ENCODE measurements around the gene DAD1. TPM values are rescaled to one million over a fixed set of nuclear protein-coding genes. Genes with fewer than 3 reads are reported as not detected.
"Not testable (repeated sequence)": the region's sequence is repeated elsewhere in the genome, so short reads cannot be mapped to it uniquely, and the experiment has no call there.

DAD1 gene
- total and polyA plus RNA-seq, 4 experiments from 2014 or later: 110 to 735 (median 363) TPM

DNA sequence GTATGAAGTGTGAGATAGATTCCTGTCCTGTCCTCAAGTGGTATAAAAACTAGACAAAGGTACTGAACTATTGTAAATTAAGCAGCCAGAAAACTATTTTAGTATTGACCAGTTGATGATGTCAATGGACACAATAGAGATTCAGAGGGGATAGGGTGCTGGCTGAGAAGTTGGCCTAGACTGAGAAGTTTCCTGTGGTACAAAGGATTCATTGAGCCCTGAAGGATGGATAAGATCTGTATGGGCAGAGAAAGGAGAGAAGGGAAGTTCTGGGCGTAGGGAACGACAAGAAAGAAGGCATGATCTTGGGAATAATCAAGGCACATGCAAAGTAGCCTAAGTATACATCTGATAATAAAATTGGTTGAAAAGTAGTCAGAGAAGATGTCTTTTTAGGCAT lies 44.6 kb downstream of the DAD1 start:
- POLR2A ChIA-PET (ENCODE audit: partially characterized antibody): interaction anchor here (1.2 to 18.6 kb wide), 9 partner anchors 11 to 692 kb away, joined by 3 to 1762 read pairs (median 8); no protein-coding TSS in a partner anchor
- peak overlapping the region; percentile 72 for H3K27ac ChIP-seq (ENCODE audit: low read depth, low read length)
- peaks cover 0 to 1% (median 0%) of the 10 kb centered on the region in 8 donors for H3K9me3 Mint-ChIP-seq
- H3K4me1 ChIP-seq (ENCODE audit: insufficient read depth, low read length): peaks cover 99% of the 10 kb centered on the region
- intact Hi-C loops (cut with micrococcal nuclease): no loop called here
- H3K27me3 ChIP-seq (ENCODE audit: insufficient read depth, low read length): no peaks in the 10 kb centered on the region
- peak overlapping the region; percentile 92 to 100 (median 98) for H3K27ac Mint-ChIP-seq
- no peaks in the 10 kb centered on the region for H3K9me3 ChIP-seq (ENCODE audit: control insufficient read depth in 1 of 2, low read length in 2 of 2)
- H3K4me3 Mint-ChIP-seq: peak overlapping the region; percentile 69 to 91 (median 82)
- no peak for DNase-seq
- H3K27me3 Mint-ChIP-seq: no peaks in the 10 kb centered on the region
- H3K36me3 ChIP-seq (ENCODE audit: insufficient read depth, low read length): peaks cover 88% of the 10 kb centered on the region
- CTCF ChIA-PET (ENCODE audit: partially characterized antibody): interaction anchor here (0.9 to 5.5 kb wide), 5 partner anchors 12 to 693 kb away, joined by 3 to 48 read pairs (median 11); no protein-coding TSS in a partner anchor
- peaks cover 95 to 96% of the 10 kb centered on the region in 2 donors for H3K36me3 Mint-ChIP-seq
- H3K4me3 ChIP-seq (ENCODE audit: low read length in 2 of 2): peak overlapping the region; percentile 34 to 43
- peaks cover 88 to 100% (median 95%) of the 10 kb centered on the region in 4 donors for H3K4me1 Mint-ChIP-seq

DNA sequence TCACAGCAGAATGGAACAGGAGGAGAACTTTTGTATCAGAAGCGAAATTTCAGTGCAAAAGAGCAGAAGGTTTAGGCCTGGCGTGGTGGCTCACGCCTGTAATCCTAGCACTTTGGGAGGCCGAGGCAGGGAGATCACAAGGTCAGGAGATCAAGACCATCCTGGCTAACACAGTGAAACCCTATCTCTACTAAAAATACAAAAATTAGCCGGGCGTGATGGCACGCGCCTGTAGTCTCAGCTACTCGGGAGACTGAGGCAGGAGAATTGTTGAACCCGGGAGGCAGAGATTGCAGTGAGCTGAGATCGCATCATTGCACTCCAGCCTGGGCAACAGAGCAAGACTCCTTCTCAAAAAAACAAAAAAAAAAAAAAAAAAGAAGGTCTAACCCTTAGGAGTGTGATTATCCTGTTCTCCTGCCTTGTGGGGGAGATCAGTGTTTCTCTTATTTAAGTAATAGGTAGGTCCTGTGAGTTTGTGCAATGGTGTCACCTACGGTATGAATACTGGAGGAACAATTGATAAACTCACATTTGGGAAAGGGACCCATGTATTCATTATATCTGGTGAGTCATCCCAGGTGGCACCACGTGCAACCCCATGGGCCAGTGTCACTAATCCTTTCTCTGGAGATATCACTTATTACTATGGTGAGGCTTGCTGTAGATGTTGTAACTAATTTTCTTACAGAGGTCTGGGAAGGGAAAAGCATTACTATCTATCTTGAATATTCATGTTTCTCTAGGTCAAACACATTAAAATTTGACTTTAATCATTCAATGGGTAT lies 45.3 kb downstream of the DAD1 start:
- Histone ChIP-seq H3K4me1 (ENCODE audit: insufficient read depth, low read length) (peaks cover 99% of the 10 kb centered on the region), H3K4me3 (ENCODE audit: low read length in 2 of 2) (peak overlapping the region; percentile 34 to 43), H3K36me3 (ENCODE audit: insufficient read depth, low read length) (peaks cover 88% of the 10 kb centered on the region), H3K27ac (ENCODE audit: low read depth, low read length) (peak overlapping the region; percentile 72)
- H3K27me3 ChIP-seq (ENCODE audit: insufficient read depth, low read length); H3K27me3 Mint-ChIP-seq; H3K9me3 ChIP-seq (ENCODE audit: control insufficient read depth in 1 of 2, low read length in 2 of 2); intact Hi-C loops (cut with micrococcal nuclease); H3K9me3 Mint-ChIP-seq: not testable (repeated sequence)
- DNase-seq: peak in 1 of 5 donors; percentile 56
- ChIA-PET POLR2A (ENCODE audit: partially characterized antibody) (interaction anchor here (0.6 to 20.6 kb wide), 8 partner anchors 7 to 742 kb away, joined by 3 to 1762 read pairs (median 128); partner anchors contain the start of gene DAD1), CTCF (ENCODE audit: partially characterized antibody) (interaction anchor here (3.1 kb wide), 1 partner anchor 27 kb away, joined by 17 read pairs; no protein-coding TSS in a partner anchor)
- H3K27ac Mint-ChIP-seq: peak overlapping the region; percentile 92 to 100 (median 98)
- H3K4me1 Mint-ChIP-seq: peaks cover 88 to 100% (median 95%) of the 10 kb centered on the region in 4 donors
- peak overlapping the region; percentile 69 to 91 (median 82) for H3K4me3 Mint-ChIP-seq
- peaks cover 95 to 96% of the 10 kb centered on the region in 2 donors for H3K36me3 Mint-ChIP-seq

DNA sequence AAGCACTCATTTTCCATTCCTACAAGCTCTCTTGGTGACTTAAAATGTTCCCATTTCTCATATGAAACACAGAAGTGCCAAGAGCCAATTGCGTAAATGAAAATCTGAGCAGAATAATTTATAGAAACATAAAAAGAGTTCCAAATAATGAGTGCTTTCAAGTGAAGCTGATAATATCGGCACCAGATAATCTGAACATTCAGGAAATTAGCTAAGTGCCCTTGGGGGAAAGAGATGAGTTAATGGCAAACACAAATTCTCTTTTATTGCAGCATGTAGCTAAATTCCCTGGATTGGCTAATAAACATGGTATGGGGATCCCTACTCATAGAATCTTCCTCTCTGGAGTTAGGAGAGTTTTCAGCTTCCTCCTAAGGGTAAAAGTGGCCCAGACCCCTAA lies 46.7 kb downstream of the DAD1 start:
- intact Hi-C loops (cut with micrococcal nuclease): no loop called here
- H3K27me3 ChIP-seq (ENCODE audit: insufficient read depth, low read length): no peaks in the 10 kb centered on the region
- H3K4me1 ChIP-seq (ENCODE audit: insufficient read depth, low read length): peaks cover 100% of the 10 kb centered on the region
- POLR2A ChIA-PET (ENCODE audit: partially characterized antibody): interaction anchor here (0.7 to 20.6 kb wide), 28 partner anchors 8 to 899 kb away, joined by 3 to 1762 read pairs (median 6); partner anchors contain the start of genes DAD1 and OXA1L
- H3K4me3 ChIP-seq (ENCODE audit: low read length in 2 of 2): peak overlapping the region; percentile 37 to 46
- H3K4me3 Mint-ChIP-seq: peak overlapping the region; percentile 69 to 91 (median 85)
- DNase-seq: no peak
- H3K9me3 Mint-ChIP-seq: peaks cover 0 to 1% (median 0%) of the 10 kb centered on the region in 8 donors
- no peaks in the 10 kb centered on the region for H3K27me3 Mint-ChIP-seq
- H3K4me1 Mint-ChIP-seq: peaks cover 88 to 100% (median 96%) of the 10 kb centered on the region in 4 donors
- CTCF ChIA-PET (ENCODE audit: partially characterized antibody): interaction anchor here (0.7 to 7.0 kb wide), 17 partner anchors 8 to 819 kb away, joined by 3 to 81 read pairs (median 5); no protein-coding TSS in a partner anchor
- H3K27ac ChIP-seq (ENCODE audit: low read depth, low read length): peak overlapping the region; percentile 72
- peaks cover 97 to 98% of the 10 kb centered on the region in 2 donors for H3K36me3 Mint-ChIP-seq
- H3K9me3 ChIP-seq (ENCODE audit: control insufficient read depth in 1 of 2, low read length in 2 of 2): no peaks in the 10 kb centered on the region
- peak overlapping the region; percentile 92 to 100 (median 98) for H3K27ac Mint-ChIP-seq
- peaks cover 92% of the 10 kb centered on the region for H3K36me3 ChIP-seq (ENCODE audit: insufficient read depth, low read length)

DNA sequence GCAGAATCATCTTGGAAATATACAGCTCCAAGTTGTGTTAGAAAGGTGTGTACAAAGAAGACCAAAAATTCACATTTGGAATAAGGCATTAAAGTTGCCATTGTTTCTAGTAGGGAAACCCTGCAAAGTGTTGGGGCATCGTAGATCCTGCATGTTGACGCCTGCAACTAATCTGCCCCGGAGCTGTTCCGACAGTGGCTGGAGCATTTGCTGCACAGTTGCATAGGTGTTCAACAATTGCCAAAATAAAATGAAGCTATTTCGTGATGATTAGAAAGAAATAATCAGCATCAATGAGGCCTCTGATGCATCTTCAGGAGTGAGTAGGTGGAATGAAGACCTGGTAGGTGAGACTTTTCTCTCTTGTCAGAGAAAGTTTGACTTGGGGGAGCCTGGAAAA lies 47.3 kb downstream of the DAD1 start:
- Mint-ChIP-seq H3K27ac (peak overlapping the region; percentile 92 to 100 (median 98)), H3K36me3 (peaks cover 97 to 98% of the 10 kb centered on the region in 2 donors), H3K4me1 (peaks cover 87 to 100% (median 96%) of the 10 kb centered on the region in 4 donors), H3K9me3 (peaks cover 0 to 1% (median 0%) of the 10 kb centered on the region in 8 donors), H3K27me3 (no peaks in the 10 kb centered on the region), H3K4me3 (peak overlapping the region; percentile 69 to 91 (median 85))
- no peaks in the 10 kb centered on the region for H3K27me3 ChIP-seq (ENCODE audit: insufficient read depth, low read length)
- ChIA-PET POLR2A (ENCODE audit: partially characterized antibody) (interaction anchor here (0.7 to 20.6 kb wide), 29 partner anchors 9 to 899 kb away, joined by 3 to 1762 read pairs (median 6); partner anchors contain the start of genes DAD1 and OXA1L), CTCF (ENCODE audit: partially characterized antibody) (interaction anchor here (0.7 to 7.0 kb wide), 18 partner anchors 9 to 818 kb away, joined by 3 to 81 read pairs (median 4); no protein-coding TSS in a partner anchor)
- peaks cover 91% of the 10 kb centered on the region for H3K36me3 ChIP-seq (ENCODE audit: insufficient read depth, low read length)
- peak overlapping the region; percentile 37 to 46 for H3K4me3 ChIP-seq (ENCODE audit: low read length in 2 of 2)
- no peaks in the 10 kb centered on the region for H3K9me3 ChIP-seq (ENCODE audit: control insufficient read depth in 1 of 2, low read length in 2 of 2)
- peak overlapping the region; percentile 72 for H3K27ac ChIP-seq (ENCODE audit: low read depth, low read length)
- peaks cover 100% of the 10 kb centered on the region for H3K4me1 ChIP-seq (ENCODE audit: insufficient read depth, low read length)
- no peak for DNase-seq
- intact Hi-C loops (cut with micrococcal nuclease): loop anchor here (1.0 kb wide), 1 partner anchor 9 kb away; no protein-coding TSS in a partner anchor

DNA sequence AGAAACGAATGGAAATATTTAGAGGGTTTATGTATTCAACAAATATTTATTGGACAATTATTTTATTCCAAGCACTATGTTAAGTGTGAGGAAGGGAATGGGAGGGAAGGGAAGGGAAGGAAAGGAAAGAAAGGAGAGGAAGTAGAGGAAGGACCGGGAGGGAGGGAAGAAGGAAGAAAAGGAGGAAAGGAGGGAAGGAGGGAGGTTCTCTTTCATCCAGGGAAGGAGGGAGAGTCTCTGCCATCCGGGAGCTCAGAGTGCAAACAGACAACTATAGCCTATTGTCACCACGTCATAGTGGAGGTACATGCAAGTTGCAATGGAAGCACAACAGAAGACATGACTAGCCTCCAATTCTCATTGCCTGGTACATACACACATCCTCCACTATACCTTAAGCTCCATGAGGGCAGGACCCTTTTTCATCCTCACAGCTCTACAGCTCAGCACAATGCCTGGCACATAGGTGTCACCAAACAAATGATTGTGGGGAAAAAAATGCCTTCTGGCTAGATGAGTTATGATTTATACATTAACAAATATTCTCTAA lies 48.1 kb downstream of the DAD1 start:
- H3K4me1 ChIP-seq (ENCODE audit: insufficient read depth, low read length): peaks cover 100% of the 10 kb centered on the region
- intact Hi-C loops (cut with micrococcal nuclease): loop anchor here (1.0 kb wide), 1 partner anchor 9 kb away; no protein-coding TSS in a partner anchor
- no peaks in the 10 kb centered on the region for H3K9me3 ChIP-seq (ENCODE audit: control insufficient read depth in 1 of 2, low read length in 2 of 2)
- Mint-ChIP-seq H3K4me3 (peak overlapping the region; percentile 69 to 91 (median 85)), H3K9me3 (peaks cover 0 to 1% (median 0%) of the 10 kb centered on the region in 8 donors), H3K4me1 (peaks cover 86 to 100% (median 94%) of the 10 kb centered on the region in 4 donors), H3K27ac (peak overlapping the region; percentile 92 to 100 (median 98)), H3K36me3 (peaks cover 95% of the 10 kb centered on the region in 2 donors), H3K27me3 (no peaks in the 10 kb centered on the region)
- peak overlapping the region; percentile 72 for H3K27ac ChIP-seq (ENCODE audit: low read depth, low read length)
- peaks cover 84% of the 10 kb centered on the region for H3K36me3 ChIP-seq (ENCODE audit: insufficient read depth, low read length)
- CTCF ChIA-PET (ENCODE audit: partially characterized antibody): interaction anchor here (0.9 to 7.0 kb wide), 9 partner anchors 8 to 773 kb away, joined by 3 to 81 read pairs (median 11); no protein-coding TSS in a partner anchor
- H3K4me3 ChIP-seq (ENCODE audit: low read length in 2 of 2): peak overlapping the region; percentile 37 to 46
- no peaks in the 10 kb centered on the region for H3K27me3 ChIP-seq (ENCODE audit: insufficient read depth, low read length)
- no peak for DNase-seq
- POLR2A ChIA-PET (ENCODE audit: partially characterized antibody): interaction anchor here (0.9 to 20.6 kb wide), 20 partner anchors 10 to 817 kb away, joined by 3 to 1762 read pairs (median 9); partner anchors contain the start of genes DAD1 and OXA1L

DNA sequence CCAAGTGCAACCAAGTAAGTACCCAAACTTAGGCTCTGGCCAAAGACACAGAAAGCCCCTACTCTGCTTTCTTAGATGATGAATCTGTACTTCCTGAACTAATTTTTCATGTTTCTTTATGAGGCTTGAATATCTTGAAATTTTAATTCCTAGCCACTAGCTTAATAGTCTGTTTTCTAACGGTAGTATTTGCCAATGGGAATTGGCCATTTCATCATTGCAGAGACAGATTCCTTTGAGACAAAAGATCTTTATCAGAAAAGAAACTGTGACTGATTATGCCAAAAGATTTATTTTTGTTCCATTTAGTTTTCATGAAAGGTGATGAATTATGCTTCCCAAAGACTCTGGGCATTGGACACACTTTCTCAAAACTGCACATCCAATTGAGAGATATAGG lies 48.7 kb downstream of the DAD1 start:
- peaks cover 92 to 94% of the 10 kb centered on the region in 2 donors for H3K36me3 Mint-ChIP-seq
- peaks cover 80% of the 10 kb centered on the region for H3K36me3 ChIP-seq (ENCODE audit: insufficient read depth, low read length)
- peak overlapping the region; percentile 46 to 67 for H3K4me3 ChIP-seq (ENCODE audit: low read length in 2 of 2)

More for the DNA sequence above, 48.7 kb downstream of the DAD1 start:
- DNase-seq: no peak
- Histone ChIP-seq H3K9me3 (ENCODE audit: control insufficient read depth in 1 of 2, low read length in 2 of 2) (no peaks in the 10 kb centered on the region), H3K27me3 (ENCODE audit: insufficient read depth, low read length) (no peaks in the 10 kb centered on the region), H3K27ac (ENCODE audit: low read depth, low read length) (peak overlapping the region; percentile 72), H3K4me1 (ENCODE audit: insufficient read depth, low read length) (peaks cover 100% of the 10 kb centered on the region)
- peak overlapping the region; percentile 69 to 91 (median 85) for H3K4me3 Mint-ChIP-seq
- intact Hi-C loops (cut with micrococcal nuclease): no loop called here
- peaks cover 0 to 1% (median 0%) of the 10 kb centered on the region in 8 donors for H3K9me3 Mint-ChIP-seq
- ChIA-PET CTCF (ENCODE audit: partially characterized antibody) (interaction anchor here (1.4 to 7.0 kb wide), 7 partner anchors 8 to 30 kb away, joined by 4 to 81 read pairs (median 24); no protein-coding TSS in a partner anchor), POLR2A (ENCODE audit: partially characterized antibody) (interaction anchor here (0.6 to 20.6 kb wide), 14 partner anchors 11 to 744 kb away, joined by 3 to 1762 read pairs (median 9); partner anchors contain the start of gene DAD1)
- H3K27me3 Mint-ChIP-seq: no peaks in the 10 kb centered on the region
- peak overlapping the region; percentile 92 to 100 (median 98) for H3K27ac Mint-ChIP-seq
- H3K4me1 Mint-ChIP-seq: peaks cover 85 to 100% (median 92%) of the 10 kb centered on the region in 4 donors
